ENCODE results near the gene ACKR2. TPM values are rescaled to one million over a fixed set of nuclear protein-coding genes. Genes with fewer than 3 reads are reported as not detected.

Gene ACKR2
- total and polyA plus RNA-seq, 2 of the 13 experiments (the other 11 are each of a cell fraction or from before 2014, with no cell fraction given) = 1.1 to 1.9 TPM

DNA sequence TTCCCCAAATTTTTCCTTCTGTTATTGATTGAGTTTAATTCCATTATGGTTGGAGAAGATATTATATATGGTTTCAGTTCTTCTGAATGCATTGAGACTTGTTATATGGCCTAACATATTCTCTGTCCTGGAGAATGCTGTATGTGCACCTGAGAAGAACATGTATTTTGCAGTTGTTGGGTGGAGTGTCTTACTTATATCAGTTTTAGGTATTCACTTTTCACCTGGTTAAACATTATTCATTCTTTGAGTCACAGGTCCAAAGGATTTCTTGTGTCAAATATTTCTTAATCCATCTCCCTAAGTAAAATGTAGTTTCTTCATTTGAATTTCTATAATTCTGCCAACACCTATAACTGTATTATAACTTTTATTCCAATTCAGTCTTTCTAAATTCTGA lies 17.8 kb downstream of the ACKR2 start:
- Histone ChIP-seq H3K9ac (ENCODE audit: insufficient read depth, low read depth, low read length) (no peak overlapping the region), H3K27me3 (ENCODE audit: control insufficient read depth in 1 of 2, insufficient read depth in 2 of 2, low read length in 2 of 2) (no peaks in the 10 kb centered on the region), H3K9me3 (ENCODE audit: low read length) (no peaks in the 10 kb centered on the region), H4K20me1 (ENCODE audit: insufficient read depth, low read length) (no peaks in the 10 kb centered on the region), H3K4me3 (replicated peaks in 1 of 3; ENCODE audit: insufficient read depth in 1 of 3, low read depth in 2 of 3, low read length in 3 of 3) (no peak overlapping the region), H3K27ac (ENCODE audit: extremely low read length, insufficient read depth, low read length) (no peak overlapping the region), H2AFZ (ENCODE audit: low read length) (no peak overlapping the region), H3K36me3 (replicated peaks in 1 of 2; ENCODE audit: control insufficient read depth in 1 of 2, insufficient read depth in 2 of 2, low read length in 2 of 2) (no peaks in the 10 kb centered on the region), H3K4me2 (ENCODE audit: low read depth, low read length) (no peak overlapping the region), H3K79me2 (ENCODE audit: insufficient read depth, low read length) (no peaks in the 10 kb centered on the region), H3K4me1 (ENCODE audit: insufficient read depth, low read length) (peaks cover 83% of the 10 kb centered on the region)
- TF ChIP-seq ZNF737 (CRISPR knock-in tag; IDR thresholded peaks at IDR 0.05; ENCODE audit: borderline replicate concordance) (no peak), ZNF816 (CRISPR knock-in tag; IDR thresholded peaks at IDR 0.05; ENCODE audit: borderline replicate concordance) (no peak)
- CTCF ChIA-PET (ENCODE audit: low intra/inter-chr PET ratio, low total read pairs) = no interaction called here
- ATAC-seq (no peak), FAIRE-seq (no peak), DNase-seq (ENCODE audit: low spot score) (no peak)
- BruUV-seq (replicated peaks) = no TSS peak
- POLR2A ChIA-PET = no interaction called here
- intact Hi-C loops (cut with micrococcal nuclease; ENCODE audit: unreplicated experiment) = no loop called here
- in situ Hi-C loops (cut with HindIII; ENCODE audit: extremely low pct_ligation_motif_present, low pct_unique_long_range_greater_than_20kb) = loop anchor here (25.0 kb wide), 1 partner anchor 590 kb away; no protein-coding TSS in a partner anchor

DNA sequence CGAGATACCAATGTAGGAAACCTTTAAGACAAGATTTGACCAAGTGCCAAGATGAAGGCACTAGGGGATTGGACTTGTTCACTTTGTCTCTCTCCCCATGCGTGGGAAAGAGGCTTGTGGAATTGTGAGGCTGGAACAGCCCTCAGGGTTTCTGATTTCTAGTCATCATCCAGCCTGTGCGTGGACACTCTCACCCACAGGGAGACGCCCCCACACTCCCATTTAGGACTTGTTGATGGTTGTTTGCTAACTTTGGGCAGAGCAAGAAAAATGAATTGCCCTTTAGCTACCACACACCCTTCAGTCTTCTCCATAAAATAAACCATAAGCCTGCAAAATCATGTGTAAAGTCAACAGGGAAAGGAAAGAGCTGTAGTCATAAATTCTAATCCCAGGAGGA lies 18.4 kb downstream of the ACKR2 start:
- in situ Hi-C loops (cut with HindIII; ENCODE audit: extremely low pct_ligation_motif_present, low pct_unique_long_range_greater_than_20kb) = loop anchor here (25.0 kb wide), 1 partner anchor 590 kb away; no protein-coding TSS in a partner anchor
- CTCF ChIA-PET (ENCODE audit: low intra/inter-chr PET ratio, low total read pairs) = no interaction called here
- 89% methylated on average over 4 of the region's 4 CpGs for WGBS (ENCODE audit: low lambda C conversion rate)
- Histone ChIP-seq H4K20me1 (ENCODE audit: insufficient read depth, low read length) (no peaks in the 10 kb centered on the region), H2AFZ (ENCODE audit: low read length) (no peak overlapping the region), H3K9ac (ENCODE audit: insufficient read depth, low read depth, low read length) (no peak overlapping the region; the same call in 1 of the 2 replicates), H3K4me1 (ENCODE audit: insufficient read depth, low read length) (peaks cover 78% of the 10 kb centered on the region), H3K27me3 (ENCODE audit: control insufficient read depth in 1 of 2, insufficient read depth in 2 of 2, low read length in 2 of 2) (no peaks in the 10 kb centered on the region), H3K27ac (ENCODE audit: extremely low read length, insufficient read depth, low read length) (peak overlapping the region; percentile 48), H3K36me3 (replicated peaks in 1 of 2; ENCODE audit: control insufficient read depth in 1 of 2, insufficient read depth in 2 of 2, low read length in 2 of 2) (no peaks in the 10 kb centered on the region), H3K79me2 (ENCODE audit: insufficient read depth, low read length) (no peaks in the 10 kb centered on the region), H3K9me3 (ENCODE audit: low read length) (no peaks in the 10 kb centered on the region), H3K4me3 (replicated peaks in 1 of 3; ENCODE audit: insufficient read depth in 1 of 3, low read depth in 2 of 3, low read length in 3 of 3) (no peak overlapping the region), H3K4me2 (ENCODE audit: low read depth, low read length) (peak overlapping the region; percentile 4; the same call in 1 of the 2 replicates)
- POLR2A ChIA-PET = interaction anchor here (0.6 to 2.6 kb wide), 2 partner anchors 19 to 23 kb away, joined by 3 to 105 read pairs; partner anchors contain the start of gene HIGD1A
- no peak for FAIRE-seq
- no peak for DNase-seq (ENCODE audit: low spot score)
- intact Hi-C loops (cut with micrococcal nuclease; ENCODE audit: unreplicated experiment) = no loop called here
- no peak for ATAC-seq
- TF ChIP-seq, protein P1, sequence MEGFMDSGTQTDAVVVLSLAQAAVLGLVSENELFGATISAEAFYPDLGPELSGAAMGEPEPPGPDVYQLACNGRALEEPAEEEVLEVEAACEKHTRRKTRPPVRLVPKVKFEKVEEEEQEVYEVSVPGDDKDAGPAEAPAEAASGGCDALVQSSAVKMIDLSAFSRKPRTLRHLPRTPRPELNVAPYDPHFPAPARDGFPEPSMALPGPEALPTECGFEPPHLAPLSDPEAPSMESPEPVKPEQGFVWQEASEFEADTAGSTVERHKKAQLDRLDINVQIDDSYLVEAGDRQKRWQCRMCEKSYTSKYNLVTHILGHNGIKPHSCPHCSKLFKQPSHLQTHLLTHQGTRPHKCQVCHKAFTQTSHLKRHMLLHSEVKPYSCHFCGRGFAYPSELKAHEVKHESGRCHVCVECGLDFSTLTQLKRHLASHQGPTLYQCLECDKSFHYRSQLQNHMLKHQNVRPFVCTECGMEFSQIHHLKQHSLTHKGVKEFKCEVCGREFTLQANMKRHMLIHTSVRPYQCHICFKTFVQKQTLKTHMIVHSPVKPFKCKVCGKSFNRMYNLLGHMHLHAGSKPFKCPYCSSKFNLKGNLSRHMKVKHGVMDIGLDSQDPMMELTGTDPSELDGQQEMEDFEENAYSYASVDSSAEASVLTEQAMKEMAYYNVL (CRISPR knock-in tag; IDR thresholded peaks at IDR 0.05; ENCODE audit: borderline replicate concordance) = no peak
- TF ChIP-seq SNRNP70 (IDR thresholded peaks at IDR 0.05; ENCODE audit: low read depth, low read length) (no peak), ZNF619 (CRISPR knock-in tag; IDR thresholded peaks at IDR 0.05) (no peak), SP2 (CRISPR knock-in tag; IDR thresholded peaks at IDR 0.05) (no peak), HNRNPL (IDR thresholded peaks at IDR 0.05; ENCODE audit: low read depth, low read length) (no peak), CCDC6 (CRISPR knock-in tag; IDR thresholded peaks at IDR 0.05) (no peak), SUZ12 (IDR thresholded peaks at IDR 0.05; ENCODE audit: low read depth, low read length) (no peak)
- TF ChIP-seq, protein P2, sequence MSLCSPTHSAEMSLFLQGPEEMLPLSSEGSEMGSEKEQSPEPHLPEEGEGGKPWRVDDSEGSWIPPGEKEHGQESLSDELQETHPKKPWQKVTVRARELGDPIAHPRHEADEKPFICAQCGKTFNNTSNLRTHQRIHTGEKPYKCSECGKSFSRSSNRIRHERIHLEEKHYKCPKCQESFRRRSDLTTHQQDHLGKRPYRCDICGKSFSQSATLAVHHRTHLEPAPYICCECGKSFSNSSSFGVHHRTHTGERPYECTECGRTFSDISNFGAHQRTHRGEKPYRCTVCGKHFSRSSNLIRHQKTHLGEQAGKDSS (CRISPR knock-in tag; IDR thresholded peaks at IDR 0.05; ENCODE audit: borderline replicate concordance, low read depth) = no peak
- TF ChIP-seq, protein P3, sequence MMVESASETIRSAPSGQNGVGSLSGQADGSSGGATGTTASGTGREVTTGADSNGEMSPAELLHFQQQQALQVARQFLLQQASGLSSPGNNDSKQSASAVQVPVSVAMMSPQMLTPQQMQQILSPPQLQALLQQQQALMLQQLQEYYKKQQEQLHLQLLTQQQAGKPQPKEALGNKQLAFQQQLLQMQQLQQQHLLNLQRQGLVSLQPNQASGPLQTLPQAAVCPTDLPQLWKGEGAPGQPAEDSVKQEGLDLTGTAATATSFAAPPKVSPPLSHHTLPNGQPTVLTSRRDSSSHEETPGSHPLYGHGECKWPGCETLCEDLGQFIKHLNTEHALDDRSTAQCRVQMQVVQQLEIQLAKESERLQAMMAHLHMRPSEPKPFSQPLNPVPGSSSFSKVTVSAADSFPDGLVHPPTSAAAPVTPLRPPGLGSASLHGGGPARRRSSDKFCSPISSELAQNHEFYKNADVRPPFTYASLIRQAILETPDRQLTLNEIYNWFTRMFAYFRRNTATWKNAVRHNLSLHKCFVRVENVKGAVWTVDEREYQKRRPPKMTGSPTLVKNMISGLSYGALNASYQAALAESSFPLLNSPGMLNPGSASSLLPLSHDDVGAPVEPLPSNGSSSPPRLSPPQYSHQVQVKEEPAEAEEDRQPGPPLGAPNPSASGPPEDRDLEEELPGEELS (CRISPR knock-in tag; IDR thresholded peaks at IDR 0.05) = no peak
- TF ChIP-seq, protein P4, sequence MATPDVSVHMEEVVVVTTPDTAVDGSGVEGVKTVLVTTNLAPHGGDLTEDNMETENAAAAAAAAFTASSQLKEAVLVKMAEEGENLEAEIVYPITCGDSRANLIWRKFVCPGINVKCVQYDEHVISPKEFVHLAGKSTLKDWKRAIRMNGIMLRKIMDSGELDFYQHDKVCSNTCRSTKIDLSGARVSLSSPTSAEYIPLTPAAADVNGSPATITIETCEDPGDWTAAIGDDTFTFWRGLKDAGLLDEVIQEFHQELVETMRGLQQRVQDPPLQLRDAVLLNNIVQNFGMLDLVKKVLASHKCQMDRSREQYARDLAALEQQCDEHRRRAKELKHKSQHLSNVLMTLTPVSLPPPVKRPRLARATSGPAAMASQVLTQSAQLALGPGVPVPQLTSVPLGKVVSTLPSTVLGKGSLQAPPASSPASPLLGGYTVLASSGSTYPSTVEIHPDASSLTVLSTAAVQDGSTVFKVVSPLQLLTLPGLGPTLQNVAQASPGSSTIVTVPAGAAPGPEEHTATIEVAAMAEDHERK (CRISPR knock-in tag; IDR thresholded peaks at IDR 0.05; ENCODE audit: low read depth) = no peak
- no TSS peak for BruUV-seq (replicated peaks)
